Right atrium auricular region (tissue), 2 donors: ENCODE measurements around the gene SERPINF2. TPM values are rescaled to one million over a fixed set of nuclear protein-coding genes. Genes with fewer than 3 reads are reported as not detected.
A peak's percentile ranks its signal among the peaks of the same experiment; 100 is the strongest.
"Not testable (repeated sequence)": the region's sequence is repeated elsewhere in the genome, so short reads cannot be mapped to it uniquely, and the experiment has no call there.

Experiments
- DNase-seq: peaks from one replicate; pipeline ENCODE4 v3.0.0-alpha.2; 2019; ENCODE audit warnings: low spot score
- H3K27ac ChIP-seq, 2 donors: fragments of 200-600 bp; sonication (generic); 1 replicate in 1 of 2; 2 replicates in 1 of 2; pipeline ENCODE4 v1.5.1; 2016 to 2019
- H3K27me3 ChIP-seq, 2 donors: fragments of 200-600 bp; sonication (generic); one replicate each; pipeline versions ENCODE4 v1.5.1 to v1.6.0; 2017 to 2019
- H3K36me3 ChIP-seq: fragments of 200-600 bp; sonication (generic); one replicate; pipeline ENCODE4 v1.5.1; 2016
- H3K4me1 ChIP-seq, 2 donors: fragments of 200-600 bp; sonication (generic); one replicate each; pipeline versions ENCODE4 v1.5.1 to v1.6.0; 2017 to 2019
- H3K4me3 ChIP-seq, 2 donors: fragments of 200-600 bp; sonication (generic); 1 replicate in 1 of 2; 2 replicates in 1 of 2; pipeline ENCODE4 v1.5.1; 2017 to 2019; ENCODE audit warnings: mild to moderate bottlenecking in 1 of 2, moderate library complexity in 1 of 2
- H3K9me3 ChIP-seq, 2 donors: fragments of 200-600 bp; sonication (generic); one replicate each; pipeline ENCODE4 v1.5.1; 2019
- CTCF ChIP-seq, 2 donors: fragments of 200-600 bp; sonication (generic); IDR thresholded peaks; one replicate each; pipeline ENCODE4 v1.5.1; 2019; ENCODE audit warnings: antibody characterized with exemption in 2 of 2
- total RNA-seq, 2 donors: library from RNA; depleted of rRNA; stranded (reverse); fragments of >200 nt; gene quantifications; one replicate each; pipeline ENCODE4 v1.1.0, GENCODE V29; 2016

Gene SERPINF2
- total RNA-seq, 2 donors from 2014 or later: 1.0 to 1.5 TPM

GRCh38 chr17:1718362-1719165, 24.1 kb upstream of the SERPINF2 start:
- no peaks in the 10 kb centered on the region for H3K9me3 ChIP-seq
- H3K4me1 ChIP-seq: peaks cover 0 to 41% of the 10 kb centered on the region in 2 donors

DNA sequence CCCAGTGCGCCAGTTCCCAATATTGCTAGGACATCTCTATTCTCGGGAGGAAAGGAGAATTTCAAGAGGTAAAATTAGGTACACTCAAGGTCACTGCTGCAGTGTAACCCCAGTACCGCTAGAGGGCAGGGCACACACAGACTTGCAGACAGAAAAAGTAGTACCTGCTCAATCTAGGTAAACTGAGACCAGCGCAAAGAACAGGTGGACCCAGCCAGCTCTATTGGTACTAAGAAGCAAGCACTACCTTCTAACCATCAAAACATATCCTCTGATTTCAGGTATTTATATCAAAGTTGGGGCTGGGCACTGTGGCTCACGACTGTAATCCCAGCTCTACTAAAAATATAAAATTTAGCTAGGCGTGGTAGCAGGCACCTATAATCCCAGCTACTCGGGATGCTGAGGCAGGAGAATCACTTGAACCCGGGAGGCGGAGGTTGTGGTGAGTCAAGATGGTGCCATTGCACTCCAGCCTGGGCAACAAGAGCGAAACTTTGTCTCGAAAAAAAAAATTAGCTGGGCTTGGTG, 21.8 kb upstream of the SERPINF2 start:
- H3K9me3 ChIP-seq: no peaks in the 10 kb centered on the region
- H3K4me3 ChIP-seq: no peak overlapping the region
- H3K27me3 ChIP-seq: no peaks in the 10 kb centered on the region
- TF ChIP-seq CTCF (IDR thresholded peaks at IDR 0.05): peak; percentile 95 to 98
- peaks cover 0 to 50% of the 10 kb centered on the region in 2 donors for H3K4me1 ChIP-seq
- H3K36me3 ChIP-seq: peaks cover under 1% of the 10 kb centered on the region
- peak; percentile 86 for DNase-seq
- H3K27ac ChIP-seq: peak overlapping the region; percentile 46 to 71

More at GRCh38 chr17:1718362-1719165, 24.1 kb upstream of the SERPINF2 start:
- no peak overlapping the region for H3K4me3 ChIP-seq
- peak overlapping the region; percentile 99 to 100 for H3K27ac ChIP-seq
- DNase-seq: no peak
- TF ChIP-seq CTCF (IDR thresholded peaks at IDR 0.05): no peak
- H3K36me3 ChIP-seq: peaks cover 13% of the 10 kb centered on the region
- H3K27me3 ChIP-seq: no peaks in the 10 kb centered on the region

- peak overlapping the region; percentile 26 to 88 for H3K27ac ChIP-seq
- peaks cover 0 to 59% of the 10 kb centered on the region in 2 donors for H3K4me1 ChIP-seq
- H3K27me3 ChIP-seq, DNase-seq, H3K9me3 ChIP-seq, H3K36me3 ChIP-seq, H3K4me3 ChIP-seq: not testable (repeated sequence)
These were observed 20.6 kb upstream of the SERPINF2 start for GRCh38 chr17:1722022-1722421.

DNA sequence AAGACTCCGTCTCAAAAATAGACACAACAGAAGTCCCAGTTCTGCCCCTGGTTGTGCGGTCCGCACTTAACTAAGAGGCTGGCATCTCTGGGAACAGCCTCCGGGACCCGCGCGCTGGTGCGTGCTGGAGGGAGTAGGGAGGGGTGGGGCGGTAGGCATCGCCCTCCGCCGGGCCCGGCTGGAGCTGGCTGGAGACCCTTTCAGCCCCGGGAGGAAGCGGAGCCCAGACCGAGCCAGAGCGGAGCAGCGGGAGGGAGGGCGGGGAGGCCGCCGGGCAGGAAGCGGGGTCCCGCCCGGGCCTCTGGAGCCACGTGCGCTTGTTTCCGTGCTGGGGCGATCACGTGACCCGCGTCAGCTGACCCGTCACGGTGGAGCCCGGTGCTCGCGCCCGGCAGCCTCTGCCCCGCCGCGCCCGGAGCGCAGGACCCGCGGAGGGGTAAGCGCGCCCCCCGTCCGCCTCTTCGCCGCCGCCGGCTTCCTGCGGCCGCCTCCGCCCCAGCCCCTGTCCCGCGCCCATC, 18.3 kb upstream of the SERPINF2 start, which contains the start of gene WDR81:
TSS of gene WDR81 (plus strand) at position 354 of the 518 bp plus-strand sequence. CDS start 256 bp downstream, outside the sequence.
- H3K27ac ChIP-seq: peak within 1 kb of the TSS; percentile 88 to 90
- H3K36me3 ChIP-seq: no peaks in the 10 kb centered on the region
- peaks cover 0 to 50% of the 10 kb centered on the region in 2 donors for H3K4me1 ChIP-seq
- DNase-seq: peak; percentile 92
- H3K4me3 ChIP-seq: peak within 1 kb of the TSS; percentile 51 to 73
- H3K9me3 ChIP-seq: no peaks in the 10 kb centered on the region
- no peaks in the 10 kb centered on the region for H3K27me3 ChIP-seq
- TF ChIP-seq CTCF (IDR thresholded peaks at IDR 0.05): no peak

DNA sequence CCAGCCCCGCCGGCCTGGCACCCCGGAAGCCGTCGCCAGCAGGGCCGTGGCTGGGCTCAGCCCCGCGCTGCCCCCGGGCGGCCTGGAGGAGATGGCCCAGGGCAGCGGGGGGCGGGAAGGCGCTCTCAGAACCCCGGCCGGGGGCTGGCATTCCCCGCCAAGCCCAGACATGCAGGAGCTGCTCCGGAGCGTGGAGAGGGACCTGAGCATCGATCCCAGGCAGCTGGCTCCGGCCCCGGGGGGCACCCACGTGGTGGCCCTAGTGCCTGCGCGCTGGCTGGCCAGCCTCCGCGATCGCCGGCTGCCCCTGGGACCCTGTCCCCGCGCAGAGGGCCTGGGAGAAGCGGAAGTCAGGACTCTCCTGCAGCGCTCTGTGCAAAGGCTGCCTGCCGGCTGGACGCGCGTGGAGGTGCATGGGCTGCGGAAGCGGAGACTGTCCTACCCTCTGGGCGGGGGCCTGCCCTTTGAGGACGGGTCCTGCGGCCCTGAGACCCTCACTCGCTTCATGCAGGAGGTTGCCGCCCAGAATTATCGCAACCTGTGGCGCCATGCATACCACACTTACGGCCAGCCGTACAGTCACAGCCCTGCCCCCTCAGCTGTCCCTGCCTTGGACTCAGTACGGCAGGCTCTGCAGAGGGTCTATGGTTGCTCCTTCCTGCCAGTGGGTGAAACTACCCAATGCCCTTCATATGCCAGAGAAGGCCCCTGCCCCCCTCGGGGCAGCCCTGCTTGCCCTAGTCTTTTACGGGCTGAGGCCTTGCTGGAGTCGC, 17.6 kb upstream of the SERPINF2 start:
- no peak for TF ChIP-seq CTCF (IDR thresholded peaks at IDR 0.05)
- Histone ChIP-seq H3K9me3 (no peaks in the 10 kb centered on the region), H3K4me1 (peaks cover 0 to 52% of the 10 kb centered on the region in 2 donors), H3K4me3 (peak overlapping the region; percentile 51 to 73), H3K27me3 (no peaks in the 10 kb centered on the region), H3K27ac (peak overlapping the region; percentile 88 to 90), H3K36me3 (no peaks in the 10 kb centered on the region)
- no peak for DNase-seq
